GM19455 (cell line): ENCODE data around the gene KCNMA1.

Experiments used
- ATAC-seq: cut with Tn5 transposase; IDR thresholded peaks from one replicate; pipeline ENCODE4 v1.9.1; 2021; ENCODE audit not compliant: unreplicated experiment

KCNMA1 gene

DNA sequence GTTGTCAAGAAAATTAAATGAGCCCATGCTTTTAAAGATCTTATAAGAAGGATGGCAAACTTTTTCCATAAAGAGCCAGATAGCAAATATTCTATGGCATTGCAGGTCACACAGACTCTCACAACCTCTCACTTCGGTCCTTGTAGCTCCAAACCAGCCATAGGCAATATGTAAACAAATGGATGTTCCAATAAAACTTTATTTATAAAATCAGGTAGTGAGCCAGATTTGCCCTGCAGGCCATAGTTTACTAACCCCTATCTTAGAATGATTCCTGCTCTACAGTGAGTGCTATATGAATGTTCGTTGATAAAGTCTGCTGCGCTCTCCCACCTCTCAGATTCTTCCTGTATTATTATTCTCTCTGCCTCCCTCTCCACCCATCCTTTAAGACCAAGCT lies 177.7 kb downstream of the KCNMA1 start:
- no peak for ATAC-seq

DNA sequence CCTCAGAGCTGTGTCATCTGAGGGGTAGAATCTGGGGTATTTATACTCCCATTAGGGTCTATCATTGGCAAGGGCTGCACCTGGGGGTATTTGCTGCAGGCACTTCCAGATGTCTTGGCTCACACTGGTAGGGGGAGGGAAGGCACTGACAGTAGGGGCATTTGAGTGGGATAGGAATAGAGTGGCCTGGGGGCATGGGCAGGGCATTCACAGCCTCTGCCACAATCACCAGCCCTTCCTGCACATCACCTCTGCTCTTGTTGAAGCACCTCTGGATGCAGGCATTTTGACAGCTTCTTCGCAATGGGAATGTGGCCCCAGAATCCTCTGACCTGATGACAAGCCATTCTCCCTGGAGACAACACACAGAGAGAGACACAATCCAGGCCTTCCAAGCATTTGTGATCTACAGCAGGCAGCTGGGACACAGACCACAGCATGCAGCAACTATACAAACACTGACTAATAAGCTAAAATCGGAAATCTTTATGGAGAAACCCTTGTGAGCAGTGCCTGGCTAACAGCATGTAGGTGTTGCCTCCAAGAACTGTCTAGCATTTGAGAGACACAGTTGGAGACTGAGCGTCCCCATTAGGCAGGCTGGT lies 178.5 kb downstream of the KCNMA1 start:
- no peak for ATAC-seq

DNA sequence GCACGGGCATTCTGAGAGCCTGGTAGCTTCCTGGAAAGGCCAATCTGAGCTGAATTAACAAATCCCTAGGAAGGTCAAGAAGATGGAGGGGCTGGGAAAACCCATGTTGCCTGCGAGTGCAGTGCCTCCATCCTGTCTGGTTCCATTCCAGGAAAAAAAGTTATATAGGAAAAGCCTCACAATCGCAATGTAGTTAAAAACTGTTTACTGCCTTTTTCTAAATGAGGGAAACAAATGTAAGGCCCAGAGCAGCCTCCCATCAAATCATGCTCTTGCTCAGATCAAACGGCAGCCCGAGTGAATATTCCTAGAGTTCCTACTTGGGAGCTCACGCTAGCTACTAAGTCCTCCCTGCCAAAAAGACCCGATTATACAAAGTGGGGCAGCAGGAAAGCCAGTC lies 179.9 kb downstream of the KCNMA1 start:
- ATAC-seq: no peak

DNA sequence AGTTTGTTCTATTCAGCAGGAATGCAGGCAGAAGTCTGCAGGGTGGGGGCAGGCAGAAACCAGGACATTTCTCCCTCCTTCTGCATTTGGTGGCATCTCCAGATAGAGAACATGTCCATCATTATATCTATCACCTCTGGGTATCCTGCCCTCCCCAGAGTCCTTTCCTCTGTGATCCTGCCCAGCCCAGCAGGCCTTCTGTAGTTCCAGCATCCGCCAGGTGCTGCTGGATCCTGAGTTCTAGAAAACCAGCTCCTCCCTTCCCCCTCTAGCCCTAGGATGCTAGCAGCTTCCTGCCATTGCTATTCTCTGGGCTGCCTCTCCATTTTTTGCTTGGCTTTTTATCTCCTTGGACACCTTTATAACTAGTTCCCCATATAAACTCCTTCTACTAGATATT lies 180.3 kb downstream of the KCNMA1 start:
- ATAC-seq: no peak

DNA sequence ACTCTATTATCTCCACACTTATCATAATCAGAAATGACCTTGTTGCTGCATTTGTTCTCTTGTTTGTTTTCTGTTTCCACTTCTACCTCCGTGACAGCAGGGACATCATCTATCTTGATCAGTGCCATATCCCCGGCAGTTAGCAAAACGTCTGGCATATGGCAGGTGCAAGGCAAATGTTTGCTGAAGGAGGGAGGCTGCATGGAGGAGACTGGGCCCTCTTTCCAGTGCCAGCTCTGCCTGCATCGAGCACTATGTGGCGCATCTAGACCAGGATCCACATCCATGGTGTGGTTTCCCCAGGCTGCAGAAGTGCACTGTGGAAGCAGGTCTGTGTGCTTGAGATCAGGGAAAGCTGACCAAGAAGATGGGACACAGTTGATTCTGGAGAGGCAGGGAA lies 181.2 kb downstream of the KCNMA1 start:
- no peak for ATAC-seq

DNA sequence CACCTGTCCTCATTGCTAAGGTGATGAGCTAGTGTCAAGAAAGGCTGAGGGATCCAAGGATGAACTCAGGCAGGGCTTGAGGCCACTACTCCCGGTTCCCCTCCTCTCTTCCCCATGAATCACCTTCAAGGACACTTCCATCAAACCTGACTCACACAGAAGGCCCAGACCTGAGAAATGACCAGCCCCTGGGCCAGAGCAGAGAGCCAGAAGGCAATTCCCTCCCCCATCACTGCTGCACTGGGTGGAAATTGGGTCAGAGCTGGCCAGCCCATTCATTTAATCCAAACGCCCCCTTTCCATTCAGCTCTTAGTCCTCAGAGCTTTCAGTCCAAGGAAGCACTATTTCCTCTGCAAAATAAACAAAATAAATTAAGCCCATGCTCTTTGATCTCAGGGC lies 182.0 kb downstream of the KCNMA1 start:
- ATAC-seq: no peak

DNA sequence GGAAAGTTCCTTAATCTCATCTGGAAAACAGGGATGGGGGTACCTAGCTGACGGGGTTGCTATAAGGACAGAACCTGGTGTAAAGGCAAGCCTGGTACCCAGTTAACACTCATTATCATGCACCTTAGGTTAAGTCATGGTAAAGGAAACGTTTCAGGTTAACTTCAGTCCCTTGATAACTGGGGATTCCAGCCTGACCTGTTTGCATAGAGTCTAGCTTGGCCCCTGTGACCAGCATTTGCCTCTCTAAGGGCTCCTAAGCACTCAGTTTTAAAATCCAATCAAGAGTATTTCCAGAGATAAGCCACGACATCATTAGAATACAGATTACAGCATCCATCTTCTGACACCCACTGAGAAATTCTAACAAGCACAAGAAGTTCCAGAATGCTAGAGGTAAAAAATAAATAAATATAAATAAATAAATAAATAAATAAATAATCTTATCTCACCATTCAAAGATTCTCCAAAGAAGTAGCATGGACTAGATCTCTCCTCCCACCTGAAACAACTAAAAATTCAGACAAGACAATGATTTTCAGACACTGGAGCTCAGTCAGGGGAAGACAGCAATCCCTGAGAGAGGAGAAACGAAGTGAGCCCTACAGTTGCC lies 184.6 kb downstream of the KCNMA1 start:
- ATAC-seq: no peak

DNA sequence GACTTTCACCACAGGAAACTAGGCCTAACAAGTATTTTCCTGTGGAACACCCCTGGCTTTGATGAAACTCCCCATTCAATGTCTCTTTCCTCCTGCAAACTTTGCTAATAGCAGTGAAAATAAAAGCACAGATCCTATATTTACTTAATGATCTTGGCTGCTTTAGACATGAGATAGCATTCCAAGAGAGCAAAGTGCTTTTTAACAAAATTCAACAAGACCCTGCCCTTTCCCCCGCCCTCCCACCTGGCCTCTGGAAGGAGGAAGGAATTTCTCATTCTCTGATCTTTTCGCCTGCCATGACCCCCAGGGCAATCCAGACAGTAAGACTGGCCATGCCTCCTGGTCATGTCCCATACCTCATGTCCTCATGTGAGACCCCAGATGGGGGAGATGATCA lies 185.7 kb downstream of the KCNMA1 start:
- ATAC-seq: no peak

DNA sequence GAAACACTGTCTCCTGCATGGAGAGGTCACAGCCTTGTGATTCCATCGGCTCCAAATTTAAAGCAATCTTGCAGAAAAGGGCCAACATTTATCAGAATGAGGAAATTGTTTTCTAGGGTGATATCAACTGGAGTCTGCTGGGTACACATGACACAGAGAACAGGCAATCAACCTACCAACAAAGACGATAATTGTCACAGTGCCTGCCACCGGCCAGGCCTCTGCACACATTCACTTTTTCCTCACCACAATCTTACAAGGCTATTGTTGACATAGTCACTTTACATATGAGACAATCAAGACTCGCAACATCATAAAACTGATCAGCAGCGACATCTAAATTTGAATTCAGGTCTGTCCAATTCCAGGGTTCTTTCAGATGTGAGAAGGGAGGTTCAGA lies 189.4 kb downstream of the KCNMA1 start:
- no peak for ATAC-seq

DNA sequence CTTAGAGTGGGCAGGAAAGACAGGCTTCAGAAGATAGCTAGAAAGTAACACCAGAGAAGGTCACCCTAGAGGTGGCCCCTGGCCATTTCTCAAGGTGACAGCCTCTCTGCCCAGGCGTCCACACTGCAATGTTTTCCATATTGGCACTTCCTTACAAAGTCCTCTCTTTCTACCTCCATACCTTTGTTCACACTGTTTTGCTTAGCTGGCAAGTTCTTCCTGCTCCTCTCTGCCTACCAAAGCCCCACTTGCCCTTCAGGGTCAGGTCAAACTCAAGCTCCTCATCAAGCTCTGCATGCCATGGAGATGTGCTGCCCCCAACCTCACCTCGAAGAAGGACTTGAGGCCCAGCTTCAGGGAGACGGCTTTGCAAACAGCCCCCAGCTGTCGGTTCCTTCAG lies 190.9 kb downstream of the KCNMA1 start:
- ATAC-seq: no peak

DNA sequence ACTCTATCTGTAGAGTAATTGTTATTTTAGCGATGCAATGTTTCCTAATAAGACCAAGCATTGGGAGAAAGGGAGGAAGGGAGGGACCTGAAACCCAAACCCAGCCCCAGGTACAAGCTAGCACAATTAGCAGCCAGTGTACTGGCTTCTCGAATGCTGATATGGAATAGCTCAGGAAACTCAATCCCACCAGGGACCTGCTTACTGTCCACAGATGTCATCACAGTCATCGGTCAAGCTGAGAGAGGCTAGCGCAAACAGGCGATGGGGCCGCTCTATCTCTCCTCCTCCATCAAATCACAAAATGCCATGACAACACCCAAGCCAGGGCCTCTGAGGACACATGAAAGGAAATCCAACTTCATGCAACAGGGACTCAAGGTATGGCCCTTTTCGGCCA lies 192.1 kb downstream of the KCNMA1 start:
- ATAC-seq: no peak

DNA sequence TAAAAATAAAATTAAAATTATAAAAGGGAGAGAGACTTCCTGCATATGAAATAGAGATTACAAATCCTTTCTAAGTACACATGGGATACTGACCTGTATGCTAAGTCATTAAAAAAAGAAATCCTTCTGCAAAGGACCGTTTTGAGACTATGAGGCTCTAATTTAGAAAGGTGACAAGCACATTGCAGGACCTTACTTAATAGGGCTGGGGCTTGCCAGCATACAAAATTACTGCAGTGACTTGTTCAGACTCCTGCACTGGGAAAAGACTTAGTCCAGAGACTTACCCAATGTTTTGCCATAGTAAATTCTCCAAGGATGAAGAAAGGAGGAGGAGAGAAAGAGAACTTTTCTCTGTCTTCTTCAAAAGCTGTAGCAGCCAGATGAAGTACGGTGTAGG lies 193.6 kb downstream of the KCNMA1 start:
- no peak for ATAC-seq

DNA sequence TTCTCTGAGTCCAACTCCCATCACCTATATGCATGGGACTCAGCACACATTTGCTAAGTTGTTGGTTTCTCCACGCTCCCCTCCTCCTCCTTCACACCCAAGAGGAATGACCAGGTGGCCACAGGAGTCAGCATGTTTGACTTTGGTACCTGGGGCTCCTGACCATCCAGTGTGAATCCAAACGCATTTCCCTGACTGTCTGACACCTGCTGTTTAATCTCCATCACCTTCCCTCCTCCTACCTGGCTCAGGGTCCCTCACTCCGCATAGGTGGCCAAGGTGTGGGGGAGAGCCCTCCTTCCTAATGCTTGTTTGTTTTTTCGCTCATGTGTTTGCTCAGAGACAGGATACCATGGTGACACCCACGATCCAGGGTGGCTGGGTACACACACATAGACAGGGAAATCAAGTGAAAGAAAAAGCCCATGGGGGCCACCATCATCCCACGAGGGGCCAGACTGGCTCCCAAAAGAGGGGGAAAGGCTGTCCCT lies 194.9 kb downstream of the KCNMA1 start:
- ATAC-seq: no peak

DNA sequence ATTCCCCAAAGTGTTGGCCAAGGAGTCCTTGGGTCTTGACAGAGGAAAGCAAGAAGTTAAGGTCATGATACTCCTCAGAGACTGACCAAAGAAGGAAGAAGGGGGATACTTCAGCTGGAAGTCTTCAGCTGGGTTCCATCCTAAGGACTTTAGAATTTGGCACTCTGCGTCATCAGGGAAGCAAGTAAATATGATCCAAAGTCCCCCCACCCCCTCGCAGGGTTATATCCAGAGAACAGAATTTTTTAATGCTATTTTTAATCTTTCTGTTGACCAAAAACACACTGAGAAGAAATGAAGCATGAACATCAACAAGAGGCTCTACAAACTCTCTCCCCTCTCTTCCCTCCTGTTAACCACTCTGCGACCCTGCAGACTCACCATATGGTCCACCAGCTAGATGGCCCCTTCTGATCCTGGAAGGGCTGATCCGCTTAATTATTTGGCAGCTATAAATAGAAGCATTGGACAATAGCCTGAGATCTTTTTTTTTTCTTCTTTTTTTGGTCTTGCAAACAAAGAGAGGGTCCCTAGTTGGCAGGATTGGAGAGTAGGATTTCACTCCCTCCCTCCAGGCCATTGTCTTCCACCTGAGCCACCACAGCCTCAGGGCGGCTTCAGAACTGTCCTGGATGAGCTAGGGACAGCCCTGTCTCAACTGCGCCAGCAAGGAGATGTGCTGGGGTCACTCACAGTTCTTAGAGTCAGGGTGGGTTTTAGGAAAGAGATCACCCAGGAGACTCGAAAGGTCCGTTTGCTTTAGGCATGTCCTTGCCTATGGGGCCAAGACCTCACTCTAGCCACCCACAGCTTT lies 196.0 kb downstream of the KCNMA1 start:
- no peak for ATAC-seq

DNA sequence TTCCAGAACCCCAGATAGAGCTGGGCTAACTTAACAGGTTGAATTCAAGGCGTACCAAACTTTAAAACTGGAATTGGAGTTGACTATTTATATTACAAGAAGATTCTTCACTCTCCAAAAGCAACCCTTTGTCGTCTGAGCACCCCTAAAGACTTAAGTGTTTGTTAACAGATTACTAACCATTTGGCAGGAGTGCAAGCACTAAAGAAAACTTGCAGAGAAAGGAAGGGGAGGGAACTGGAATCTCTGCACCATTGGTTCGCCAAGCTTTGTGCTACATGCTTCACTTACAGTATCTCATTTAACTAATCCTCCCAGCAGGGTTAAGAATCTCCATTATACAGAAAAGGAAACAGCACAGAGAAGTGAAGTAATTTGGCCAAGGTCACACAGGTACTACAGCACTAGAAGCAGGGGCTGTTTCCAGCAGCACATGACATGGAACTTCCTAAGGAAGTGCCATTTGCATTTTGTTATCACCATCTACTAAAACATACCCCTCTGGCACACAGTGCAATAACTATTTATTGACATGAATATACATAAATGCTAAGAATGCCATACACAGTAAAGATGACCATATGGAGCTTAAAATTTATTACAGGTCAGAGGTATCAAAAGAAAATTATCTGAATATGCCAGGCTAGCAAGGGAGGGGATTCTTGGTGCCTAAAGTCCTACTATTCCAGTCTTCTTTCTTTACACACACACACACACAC lies 201.2 kb downstream of the KCNMA1 start:
- no peak for ATAC-seq

DNA sequence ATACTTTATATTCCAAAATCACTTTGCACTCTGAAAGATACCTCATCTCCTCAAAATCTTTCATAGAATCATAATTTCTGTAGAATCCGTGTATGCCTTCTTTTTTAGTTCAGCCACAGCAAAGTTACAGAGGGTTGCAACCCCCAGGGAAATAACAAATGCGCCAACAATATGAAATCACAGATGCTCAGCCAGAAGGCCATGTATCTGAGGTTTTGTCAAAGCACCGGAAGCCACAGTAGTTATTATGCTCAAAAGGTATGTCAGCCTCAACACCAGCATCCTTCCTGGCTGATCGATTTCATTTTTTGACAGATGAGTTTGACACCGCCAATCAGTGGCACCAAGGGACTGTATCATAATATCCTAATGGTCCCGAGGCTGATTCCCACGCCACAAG lies 204.1 kb downstream of the KCNMA1 start:
- ATAC-seq: no peak

DNA sequence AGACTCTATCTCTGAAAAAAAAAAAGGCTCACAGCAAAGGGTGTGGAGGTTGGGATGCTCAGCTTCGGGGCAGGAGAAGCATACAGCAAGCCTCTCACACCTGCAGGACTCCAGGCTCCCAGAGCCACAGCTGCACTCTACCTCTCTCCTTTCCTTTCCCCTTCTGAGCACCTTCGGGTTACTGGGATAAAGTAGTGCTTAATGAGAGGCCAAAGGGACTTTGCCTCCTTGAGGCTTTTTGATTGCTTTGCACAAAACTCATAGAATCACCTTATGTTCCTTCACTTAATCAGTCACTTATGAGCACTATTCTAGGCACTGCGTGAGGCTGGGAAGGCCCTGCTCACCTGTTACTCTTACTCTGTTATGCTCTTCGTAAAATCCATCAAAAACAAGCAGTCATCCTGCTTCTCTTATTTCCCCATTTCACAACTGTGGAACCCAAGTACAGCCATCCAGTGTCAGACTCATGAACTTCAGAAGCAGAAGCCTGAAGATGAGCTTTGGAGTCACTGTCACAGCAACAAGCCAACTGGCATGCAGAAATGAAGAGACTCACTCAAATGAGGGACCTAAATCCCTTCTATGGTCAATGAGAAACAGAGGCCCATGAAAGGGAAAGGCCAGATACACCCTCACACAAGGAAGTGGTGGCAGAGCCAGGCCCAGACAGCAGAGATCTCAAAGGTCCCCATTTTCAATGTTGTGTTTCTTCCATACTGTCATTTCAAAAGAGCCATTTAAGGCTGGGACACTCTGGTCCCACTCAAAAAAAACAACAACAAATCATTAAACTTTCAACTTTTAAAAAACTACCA lies 205.4 kb downstream of the KCNMA1 start:
- ATAC-seq: no peak

DNA sequence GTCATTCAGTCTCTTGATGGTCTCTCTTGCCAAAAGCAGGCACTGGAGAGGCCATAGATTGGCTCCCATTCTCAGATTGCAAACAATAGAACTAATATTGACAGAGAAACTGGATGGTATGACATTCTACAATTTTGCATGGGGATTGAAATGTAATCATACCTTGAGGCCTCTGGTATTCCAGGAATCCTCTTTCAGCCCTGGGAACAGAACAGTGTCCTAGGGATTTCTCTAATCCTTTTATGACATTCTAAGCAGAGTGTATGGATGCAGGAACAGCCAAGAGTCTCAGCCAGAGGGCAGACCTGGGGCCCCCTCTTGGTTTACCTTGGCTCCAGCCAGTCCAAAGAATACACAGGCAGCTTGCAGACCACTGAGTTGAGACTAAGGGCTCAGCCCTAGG lies 206.4 kb downstream of the KCNMA1 start:
- ATAC-seq: no peak

DNA sequence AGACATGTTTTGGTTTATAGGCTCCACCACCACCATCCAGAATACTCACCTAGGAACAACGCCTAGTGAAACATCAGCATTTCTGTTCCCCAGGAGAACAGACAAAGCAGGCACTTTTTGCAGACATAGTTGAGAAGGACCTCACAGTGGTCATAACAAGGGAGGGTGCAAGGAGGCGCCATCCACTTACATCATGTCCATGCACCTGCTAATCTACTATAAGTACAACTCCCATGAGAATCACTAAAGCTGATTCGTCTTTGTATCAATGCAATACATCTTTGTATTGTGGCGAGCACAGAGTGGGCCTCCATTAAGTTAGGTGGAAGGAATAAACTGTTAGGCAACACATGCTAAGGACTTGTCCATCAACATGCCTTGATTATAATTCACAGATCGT lies 207.1 kb downstream of the KCNMA1 start:
- no peak for ATAC-seq

DNA sequence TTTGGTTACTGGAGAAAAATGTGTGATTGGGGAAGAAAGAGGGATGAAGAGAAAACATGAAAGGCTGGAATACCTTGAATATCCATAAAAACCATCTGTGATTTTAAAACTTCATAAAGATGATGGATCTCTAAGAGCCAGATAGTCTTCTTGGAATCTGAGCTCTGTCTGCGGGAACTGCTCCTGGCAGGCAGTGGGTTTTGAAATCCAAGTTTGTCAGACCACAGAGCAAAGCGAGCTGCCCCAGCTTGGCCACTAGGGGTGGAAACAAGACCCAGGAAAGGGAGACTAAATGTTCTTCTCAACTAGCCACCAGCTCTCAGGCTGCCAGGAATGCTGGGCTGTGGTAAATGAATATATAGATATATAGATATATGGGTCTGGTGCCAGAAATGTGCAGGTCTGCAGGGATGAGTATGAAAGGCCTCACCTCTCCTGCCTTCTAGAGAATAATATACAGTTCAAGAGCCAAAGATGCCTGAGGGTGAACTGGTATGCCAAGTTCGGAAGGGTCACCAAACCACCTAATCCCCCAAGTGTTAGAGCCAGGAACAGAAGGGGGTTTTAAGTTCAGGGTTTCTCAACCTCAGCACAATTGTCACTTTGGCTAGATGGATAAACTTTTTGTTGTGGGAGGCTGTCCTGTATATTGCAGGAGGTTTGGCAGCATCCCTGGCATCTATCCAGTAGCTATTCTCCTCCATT lies 208.8 kb downstream of the KCNMA1 start:
- ATAC-seq: no peak
